ENCODE data around the gene COX4I1.
"Not testable (repeated sequence)": the region's sequence is repeated elsewhere in the genome, so short reads cannot be mapped to it uniquely, and the experiment has no call there.

COX4I1 gene

GRCh38 chr16:85798901-85799496, 496 bp upstream of the COX4I1 start:
- peak; percentile 57 for DNase-seq (ENCODE audit: low spot score)
- no peak for FAIRE-seq

GRCh38 chr16:85800321-85800669, 800 bp downstream of the COX4I1 start:
- DNase-seq (ENCODE audit: low spot score) (no peak), FAIRE-seq (no peak)

DNA sequence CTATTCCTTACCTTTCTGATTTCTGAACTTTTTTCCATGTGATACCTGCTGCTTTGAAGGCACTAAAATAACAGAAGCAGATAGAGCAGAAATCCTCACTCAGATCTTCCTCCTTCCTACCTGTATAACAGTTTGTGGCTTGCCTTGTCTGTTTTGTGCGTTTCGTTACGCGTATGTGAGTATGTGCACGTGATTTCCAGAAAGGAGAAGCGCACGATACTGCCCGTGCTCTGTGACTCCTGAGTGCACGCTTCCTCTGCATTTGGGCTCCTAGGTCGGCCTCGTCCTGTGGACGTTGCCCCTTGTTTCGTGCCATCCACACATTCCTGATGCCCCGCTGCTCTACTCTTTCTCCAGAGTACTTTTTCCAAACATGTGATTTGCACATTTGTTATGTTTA, 4.1 kb downstream of the COX4I1 start:
- no peak for FAIRE-seq
- DNase-seq (ENCODE audit: low spot score) = no peak

DNA sequence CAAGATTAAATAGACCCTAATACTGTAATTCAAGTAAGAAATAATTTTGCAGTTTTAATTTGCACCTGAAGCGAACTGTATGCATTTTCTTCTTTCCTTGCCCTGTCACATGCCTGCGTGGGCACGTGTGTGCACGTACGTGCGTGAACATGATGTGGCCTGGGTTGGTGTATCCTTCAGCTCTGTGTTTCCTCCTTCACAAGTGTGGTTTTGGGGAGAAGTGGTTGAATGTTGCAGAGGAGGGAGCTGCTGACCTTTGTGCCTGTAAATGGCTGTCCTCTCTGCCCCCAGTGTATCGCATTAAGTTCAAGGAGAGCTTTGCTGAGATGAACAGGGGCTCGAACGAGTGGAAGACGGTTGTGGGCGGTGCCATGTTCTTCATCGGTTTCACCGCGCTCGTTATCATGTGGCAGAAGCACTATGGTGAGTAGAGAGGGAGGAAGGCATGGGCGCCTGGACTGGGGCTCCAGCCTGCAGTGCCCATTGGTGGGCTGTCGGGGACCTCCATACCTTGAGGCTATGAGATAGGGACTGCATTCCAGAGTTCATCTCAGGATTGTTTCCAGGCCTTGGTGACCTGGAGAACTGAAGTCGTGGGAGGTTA, 6.0 kb downstream of the COX4I1 start:
- DNase-seq (ENCODE audit: low spot score) (no peak), FAIRE-seq (no peak)

DNA sequence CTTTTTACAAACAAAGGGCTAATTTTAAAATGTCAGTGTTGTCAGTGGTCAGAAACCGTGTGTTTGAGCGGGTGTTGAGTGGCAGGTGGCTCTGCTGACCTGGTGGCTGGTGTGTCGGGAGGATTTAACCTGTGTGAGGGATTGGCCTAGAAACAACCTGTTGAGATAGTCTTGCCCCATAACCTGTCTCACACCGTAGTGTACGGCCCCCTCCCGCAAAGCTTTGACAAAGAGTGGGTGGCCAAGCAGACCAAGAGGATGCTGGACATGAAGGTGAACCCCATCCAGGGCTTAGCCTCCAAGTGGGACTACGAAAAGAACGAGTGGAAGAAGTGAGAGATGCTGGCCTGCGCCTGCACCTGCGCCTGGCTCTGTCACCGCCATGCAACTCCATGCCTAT, 7.0 kb downstream of the COX4I1 start:
- FAIRE-seq (no peak), DNase-seq (ENCODE audit: low spot score) (no peak)

- DNase-seq (ENCODE audit: low spot score); FAIRE-seq: not testable (repeated sequence)
Observed at GRCh38 chr16:85807340-85807739, 7.8 kb downstream of the COX4I1 start.

DNA sequence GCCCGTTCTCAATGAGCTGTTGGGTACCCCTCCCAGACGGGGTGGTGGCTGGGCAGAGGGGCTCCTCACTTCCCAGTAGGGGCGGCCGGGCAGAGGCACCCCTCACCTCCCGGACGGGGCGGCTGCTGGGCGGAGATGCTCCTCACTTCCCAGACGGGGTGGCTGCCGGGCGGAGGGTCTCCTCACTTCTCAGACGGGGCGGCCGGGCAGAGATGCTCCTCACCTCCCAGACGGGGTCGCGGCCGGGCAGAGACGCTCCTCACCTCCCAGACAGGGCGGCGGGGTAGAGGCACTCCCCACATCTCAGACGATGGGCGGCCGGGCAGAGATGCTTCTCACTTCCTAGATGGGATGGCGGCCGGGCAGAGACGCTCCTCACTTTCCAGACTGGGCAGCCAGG, 8.6 kb downstream of the COX4I1 start:
- FAIRE-seq; DNase-seq (ENCODE audit: low spot score): not testable (repeated sequence)

DNA sequence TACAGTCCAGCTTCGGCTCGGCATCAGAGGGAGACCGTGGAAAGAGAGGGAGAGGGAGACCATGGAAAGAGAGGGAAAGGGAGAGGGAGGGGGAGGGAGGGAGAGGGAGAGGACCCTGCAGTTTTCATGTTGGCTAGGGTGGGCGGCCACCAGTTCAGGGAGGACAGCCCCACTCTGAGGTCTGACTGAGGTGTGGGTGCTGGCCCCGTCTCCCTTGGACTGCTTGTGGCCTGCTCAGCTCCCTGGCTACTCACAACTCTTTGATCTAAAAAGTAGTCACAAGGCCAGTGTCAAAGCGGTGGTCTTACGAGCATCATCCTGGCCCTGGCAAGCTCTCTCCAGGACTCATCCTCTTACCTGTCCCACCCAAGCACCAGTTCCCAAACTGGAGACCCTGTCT, 9.4 kb downstream of the COX4I1 start:
- DNase-seq (ENCODE audit: low spot score) = no peak
- FAIRE-seq = no peak

DNA sequence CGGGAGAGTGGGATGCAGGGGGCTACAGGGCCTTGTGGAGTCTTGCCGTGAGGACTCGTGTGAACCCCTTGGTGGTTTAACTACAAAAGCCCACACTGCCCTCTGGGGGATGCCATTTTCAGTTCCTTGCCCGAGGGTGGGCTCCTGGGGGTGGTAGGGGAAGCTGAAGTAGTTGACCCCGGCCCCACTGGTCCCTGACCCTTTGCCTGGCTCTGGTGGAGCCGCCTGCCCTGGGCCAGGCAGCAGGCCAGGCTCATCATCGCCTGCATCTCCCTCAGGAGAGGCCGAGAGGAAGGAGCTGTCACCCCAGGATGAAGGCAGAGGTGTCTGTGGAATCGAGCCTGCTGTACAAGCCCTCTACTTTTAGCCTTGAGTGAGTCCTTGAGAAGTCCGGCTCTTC, 10.2 kb downstream of the COX4I1 start:
- FAIRE-seq = no peak
- no peak for DNase-seq (ENCODE audit: low spot score)

- no peak for FAIRE-seq
- DNase-seq (ENCODE audit: low spot score) = no peak
Observed at GRCh38 chr16:85810097-85810741, 10.7 kb downstream of the COX4I1 start.

DNA sequence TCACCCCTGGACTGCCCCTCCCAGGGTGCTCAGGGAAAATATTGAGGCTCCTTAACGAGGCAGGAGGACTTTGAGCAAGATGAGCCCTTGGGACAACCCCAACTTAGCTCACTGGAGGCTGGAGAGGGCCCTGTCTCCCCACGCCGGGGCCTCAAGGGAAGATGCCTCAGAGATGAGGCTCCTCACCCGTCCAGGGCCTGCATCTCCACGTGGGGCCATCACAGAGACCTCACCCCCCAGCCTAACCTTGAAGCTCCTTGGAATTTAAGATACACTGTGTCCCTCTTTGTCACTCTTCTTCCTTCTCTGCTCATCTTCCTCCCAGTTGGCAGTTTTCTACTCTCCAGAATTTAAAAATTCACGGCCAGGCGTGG, 11.2 kb downstream of the COX4I1 start:
- FAIRE-seq = no peak
- DNase-seq (ENCODE audit: low spot score) = no peak

GRCh38 chr16:85812031-85812807, 12.7 kb downstream of the COX4I1 start:
- FAIRE-seq = no peak
- no peak for DNase-seq (ENCODE audit: low spot score)

DNA sequence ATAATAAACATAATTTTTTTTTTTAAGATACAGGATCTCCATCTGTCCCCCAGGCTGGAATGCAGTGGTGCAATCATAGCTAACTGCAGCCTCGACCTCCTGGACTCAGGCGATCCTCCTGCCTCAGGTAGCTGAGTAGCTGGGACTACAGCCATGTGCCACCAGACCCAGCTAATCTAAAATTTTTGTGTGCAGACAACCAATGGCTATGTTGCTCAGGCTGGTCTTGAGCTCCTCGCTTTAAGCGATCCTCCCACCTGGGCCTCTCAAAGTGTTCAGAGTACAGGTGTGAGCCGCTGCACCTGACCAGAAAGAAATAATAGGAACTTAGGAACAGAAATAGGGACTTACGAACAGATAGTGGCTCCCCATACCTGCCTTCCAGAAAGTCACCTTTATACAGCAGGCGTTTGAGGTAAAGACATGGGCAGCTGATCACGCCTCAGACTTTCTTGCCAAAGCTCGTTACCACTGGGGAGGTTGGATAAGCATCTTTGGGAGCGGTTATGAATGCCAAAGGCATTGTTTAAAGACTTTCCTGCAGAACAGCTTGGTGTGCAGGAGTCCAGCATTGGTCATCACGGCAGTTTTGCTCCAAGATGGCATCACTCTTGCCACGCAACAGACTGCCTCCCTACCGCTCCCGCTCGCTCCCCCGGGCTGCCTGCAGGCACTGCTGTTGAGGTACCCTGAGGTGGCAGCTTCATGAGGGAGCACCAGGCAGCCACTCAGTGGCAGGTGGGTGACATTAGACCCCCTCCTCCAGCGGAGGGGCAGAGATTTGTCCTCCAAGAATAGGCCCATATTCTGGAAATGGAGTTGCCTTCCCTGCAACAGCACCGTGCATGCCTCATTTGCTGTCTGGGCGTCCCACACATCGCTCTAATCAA, 13.6 kb downstream of the COX4I1 start:
- FAIRE-seq (no peak), DNase-seq (ENCODE audit: low spot score) (no peak)

DNA sequence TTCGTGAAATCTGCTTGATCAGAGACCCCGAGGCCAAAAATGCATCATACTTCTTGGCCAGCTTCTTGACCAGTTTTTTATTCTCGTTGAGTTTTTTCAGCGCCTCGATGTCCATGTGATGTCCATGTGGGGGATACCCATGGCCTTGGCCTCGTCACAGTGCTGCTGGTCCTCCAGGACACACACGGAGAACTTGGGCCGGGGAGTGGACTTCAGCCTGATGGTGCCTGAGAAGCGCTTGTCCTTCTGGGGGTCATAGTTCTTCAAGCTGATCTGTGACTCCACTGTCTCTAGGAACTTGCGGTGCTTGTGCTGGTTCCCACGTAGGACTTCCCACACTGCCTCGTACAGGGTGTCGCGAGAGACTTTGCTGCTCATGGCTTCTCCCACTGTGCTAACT, 16.7 kb downstream of the COX4I1 start:
- DNase-seq (ENCODE audit: low spot score) (no peak), FAIRE-seq (no peak)

GRCh38 chr16:85817195-85817594, 17.7 kb downstream of the COX4I1 start:
- FAIRE-seq = not testable (repeated sequence)

GRCh38 chr16:85819245-85819644, 19.8 kb downstream of the COX4I1 start:
- FAIRE-seq = no peak
- DNase-seq (ENCODE audit: low spot score) = peak; percentile 85

More at GRCh38 chr16:85817195-85817594, 17.7 kb downstream of the COX4I1 start:
- DNase-seq (ENCODE audit: low spot score) = not testable (repeated sequence)

DNA sequence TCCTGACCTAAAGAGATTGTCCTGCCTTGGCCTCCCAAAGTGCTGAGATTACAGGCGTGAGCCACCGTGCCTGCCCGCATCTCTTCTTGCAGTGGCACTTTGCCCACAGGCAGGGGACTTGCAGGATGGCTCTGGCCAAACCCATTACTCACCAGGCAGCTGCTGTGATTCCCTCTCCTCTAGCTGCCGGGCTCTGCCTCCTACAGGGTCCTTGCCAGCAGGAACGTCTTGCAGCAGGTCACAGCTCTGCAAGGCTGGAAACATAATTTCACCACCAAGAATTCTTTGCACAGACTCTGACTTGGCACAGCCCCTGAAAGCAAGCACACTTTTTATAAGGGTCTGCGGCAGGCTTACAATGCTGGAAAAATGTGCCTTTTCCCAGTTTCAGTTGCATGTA, 20.3 kb downstream of the COX4I1 start:
- DNase-seq (ENCODE audit: low spot score) (no peak), FAIRE-seq (no peak)

DNA sequence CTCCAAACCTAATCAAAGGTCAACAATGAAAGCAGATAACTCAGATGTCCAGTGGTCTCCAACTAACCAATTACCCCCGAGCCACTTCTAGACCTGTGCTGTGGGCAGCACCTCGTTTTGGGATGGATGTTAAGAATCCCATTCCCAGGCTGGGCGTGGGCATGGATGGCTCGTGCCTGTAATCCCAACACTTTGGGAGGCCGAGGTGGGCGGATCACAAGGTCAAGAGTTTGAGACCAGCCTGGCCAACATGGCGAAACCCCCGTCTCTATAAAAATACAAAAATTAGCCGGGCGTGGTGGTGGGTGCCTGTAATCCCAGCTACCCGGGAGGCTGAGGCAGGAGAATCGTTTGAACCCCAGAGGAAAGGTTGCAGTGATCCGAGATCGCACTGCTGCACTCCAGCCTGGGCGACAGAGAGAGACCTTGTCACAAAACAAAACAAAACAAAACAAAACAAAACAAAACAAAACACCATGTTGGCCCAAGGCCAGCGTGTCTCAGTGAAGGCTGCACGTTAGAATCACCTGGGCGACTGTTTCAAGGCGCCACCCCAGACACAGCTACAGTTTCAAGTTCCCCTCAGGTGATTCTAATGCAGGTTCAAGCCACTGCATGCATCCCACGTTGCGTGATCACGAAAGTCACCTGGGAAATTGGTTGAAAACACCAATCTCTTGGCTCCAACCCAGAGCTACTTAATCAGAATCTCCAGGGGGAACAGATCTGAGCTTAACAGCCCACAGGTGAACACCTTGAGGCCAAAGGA, 21.3 kb downstream of the COX4I1 start:
- FAIRE-seq = no peak
- DNase-seq (ENCODE audit: low spot score) = no peak

DNA sequence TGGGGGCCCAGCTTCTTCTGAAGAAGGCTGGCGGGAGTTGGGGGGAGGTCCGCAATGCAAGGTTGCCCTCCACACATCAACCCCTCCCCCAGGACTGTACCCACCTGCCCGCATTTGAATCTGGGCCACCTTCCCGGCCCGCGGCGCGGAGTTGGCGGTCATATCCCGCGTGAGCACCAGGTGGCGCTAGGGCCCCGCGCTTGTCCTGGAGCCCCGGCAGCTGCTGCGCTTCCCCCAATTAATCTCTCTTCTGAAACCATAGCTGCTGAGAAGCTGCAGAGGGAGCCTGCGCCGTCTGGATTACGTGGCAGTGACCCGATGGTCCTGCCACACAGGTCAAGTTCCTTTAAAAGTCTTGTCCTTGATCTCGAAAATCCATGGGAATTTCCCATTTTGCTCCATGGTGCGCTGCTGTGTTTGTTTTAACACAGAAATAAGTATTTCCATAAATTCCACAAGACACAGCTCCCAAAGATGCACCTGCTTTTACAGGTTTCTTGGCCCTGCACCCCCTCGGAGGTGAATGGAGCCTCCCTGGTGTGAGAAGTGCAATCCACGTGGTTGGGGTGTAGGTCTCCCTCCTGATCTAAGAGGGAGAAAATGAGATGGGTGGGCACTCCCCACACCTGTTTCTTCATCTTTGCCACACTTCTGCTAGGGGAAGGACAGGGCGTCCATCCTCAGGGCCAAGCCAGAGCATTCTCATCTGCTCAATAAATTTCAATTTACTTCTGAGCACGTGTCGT, 22.1 kb downstream of the COX4I1 start:
- FAIRE-seq (no peak), DNase-seq (ENCODE audit: low spot score) (peak; percentile 89)

GRCh38 chr16:85822145-85822544, 22.6 kb downstream of the COX4I1 start:
- FAIRE-seq (no peak), DNase-seq (ENCODE audit: low spot score) (no peak)
